ENCODE data around the gene NT5C1B. TPM values are rescaled to one million over a fixed set of nuclear protein-coding genes. Genes with fewer than 3 reads are reported as not detected.
"Not testable (repeated sequence)": the region's sequence is repeated elsewhere in the genome, so short reads cannot be mapped to it uniquely, and the experiment has no call there.

The NT5C1B gene
- total RNA-seq: not detected

DNA sequence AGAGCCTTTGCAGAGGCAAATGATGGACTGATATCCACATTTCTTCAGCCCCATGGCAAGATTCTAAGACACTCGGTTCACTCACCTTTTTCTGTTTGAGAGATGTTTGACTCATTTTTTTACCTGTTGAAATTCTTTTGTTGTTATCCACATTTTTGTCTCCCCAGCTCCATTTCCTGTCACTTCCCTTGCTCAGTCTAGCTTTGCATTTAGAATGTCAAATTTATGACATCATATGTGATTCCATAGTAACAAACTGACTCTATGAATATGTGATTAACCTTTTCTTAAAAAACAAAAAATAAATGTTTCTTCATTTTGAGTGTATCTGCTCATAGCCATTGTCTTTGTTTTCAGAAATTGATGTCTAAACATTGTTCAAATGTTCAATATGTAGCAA, at the start of gene NT5C1B:
NT5C1B (minus strand) TSS at position 216 of the 400 bp plus-strand sequence; CDS start at position 115, 101 bp downstream.
- DNase-seq: no peak

DNA sequence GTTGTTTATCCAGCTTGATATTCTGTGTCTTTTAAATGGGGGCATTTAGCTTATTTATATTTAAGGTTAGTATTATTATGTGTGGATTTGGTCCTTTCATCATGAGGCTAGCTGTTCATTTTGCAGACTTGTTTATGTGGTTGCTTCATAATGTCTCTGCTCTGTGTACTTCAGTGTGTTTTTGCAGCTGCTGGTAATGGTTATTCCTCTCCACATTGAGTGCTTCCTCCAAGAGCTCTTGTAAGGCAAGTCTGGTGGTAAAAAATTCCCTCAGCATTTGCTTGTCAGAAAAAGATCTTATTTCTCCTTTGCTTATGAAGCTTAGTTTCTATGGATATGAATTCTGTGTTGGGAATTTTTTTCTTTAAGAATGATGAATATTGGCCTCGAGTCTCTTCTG, 47.8 kb upstream of the NT5C1B start:
- DNase-seq: no peak

DNA sequence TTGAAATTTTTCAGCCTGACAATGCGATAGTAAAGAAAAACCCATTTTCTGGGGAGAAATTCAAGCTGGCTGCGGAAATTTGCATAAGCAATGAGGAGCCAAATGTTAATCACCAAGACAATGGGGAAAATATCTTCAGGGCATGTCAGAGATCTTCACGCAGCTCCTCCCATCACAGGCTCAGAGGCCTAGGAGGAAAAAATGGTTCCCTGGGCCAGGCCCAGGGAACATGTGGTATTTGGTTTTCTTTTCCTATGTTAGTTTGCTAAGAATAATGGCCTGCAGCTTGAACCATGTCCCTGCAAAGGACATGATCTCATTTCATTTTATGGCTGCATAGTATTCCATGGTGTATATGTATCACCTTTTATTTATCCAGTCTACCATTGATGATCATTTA, 43.3 kb upstream of the NT5C1B start:
- DNase-seq: not testable (repeated sequence)

DNA sequence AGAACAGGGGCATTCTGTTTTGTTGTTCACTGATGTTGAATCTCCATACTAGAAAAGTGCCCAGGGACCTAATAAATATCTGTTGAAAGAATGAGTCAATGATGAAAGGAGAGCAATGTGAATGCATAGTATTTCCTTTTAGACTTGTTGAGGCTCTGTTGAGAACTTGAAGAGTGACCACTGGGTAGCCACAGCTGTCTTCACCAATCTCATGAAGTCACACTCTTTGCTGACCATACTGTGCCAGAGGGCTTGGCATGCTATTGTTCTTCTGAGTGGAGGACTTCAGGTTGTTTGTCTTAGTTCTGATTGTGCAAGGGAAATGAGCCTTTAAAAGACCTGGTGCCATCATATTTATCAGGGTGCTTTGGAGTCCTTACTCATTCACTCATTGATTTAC, 41.6 kb upstream of the NT5C1B start:
- no peak for DNase-seq

DNA sequence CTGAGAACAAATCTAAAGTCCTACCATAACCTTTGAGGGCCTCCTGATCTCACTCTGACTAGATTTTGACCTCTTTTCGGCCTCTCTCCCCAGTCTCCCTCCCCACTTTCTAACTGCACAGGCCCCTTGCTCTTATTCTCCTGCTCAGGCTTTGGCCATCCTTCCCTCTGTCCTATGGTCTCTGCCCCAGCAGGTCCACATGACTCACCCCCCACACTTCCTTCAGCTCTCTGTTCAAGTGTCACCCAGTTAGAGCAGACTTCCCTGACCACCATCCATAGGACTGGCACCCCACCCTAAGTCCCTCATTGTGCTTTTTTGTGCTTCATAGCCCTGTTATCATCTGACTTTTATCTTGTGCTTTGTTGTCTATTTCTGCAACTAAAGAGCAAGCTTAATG, 41.2 kb upstream of the NT5C1B start:
- DNase-seq: no peak

DNA sequence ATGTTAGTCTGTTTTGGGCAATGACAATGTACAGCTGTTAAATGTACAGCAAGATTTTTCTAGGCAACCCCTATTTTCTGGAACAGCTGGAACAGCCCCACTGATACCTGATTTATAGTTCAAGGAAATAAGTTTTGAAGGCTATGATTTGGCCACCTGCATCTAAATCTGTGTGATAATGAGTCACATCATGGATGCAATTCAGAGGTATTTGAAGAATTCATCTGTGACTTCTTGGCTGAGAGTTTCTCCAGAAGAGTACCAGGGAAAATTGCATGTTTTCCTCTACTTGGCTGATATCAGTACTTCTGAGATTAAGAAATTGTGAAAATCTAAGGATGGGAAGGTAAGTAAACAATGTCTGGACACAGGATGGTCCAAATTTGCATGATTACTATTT, 40.7 kb upstream of the NT5C1B start:
- DNase-seq: no peak

DNA sequence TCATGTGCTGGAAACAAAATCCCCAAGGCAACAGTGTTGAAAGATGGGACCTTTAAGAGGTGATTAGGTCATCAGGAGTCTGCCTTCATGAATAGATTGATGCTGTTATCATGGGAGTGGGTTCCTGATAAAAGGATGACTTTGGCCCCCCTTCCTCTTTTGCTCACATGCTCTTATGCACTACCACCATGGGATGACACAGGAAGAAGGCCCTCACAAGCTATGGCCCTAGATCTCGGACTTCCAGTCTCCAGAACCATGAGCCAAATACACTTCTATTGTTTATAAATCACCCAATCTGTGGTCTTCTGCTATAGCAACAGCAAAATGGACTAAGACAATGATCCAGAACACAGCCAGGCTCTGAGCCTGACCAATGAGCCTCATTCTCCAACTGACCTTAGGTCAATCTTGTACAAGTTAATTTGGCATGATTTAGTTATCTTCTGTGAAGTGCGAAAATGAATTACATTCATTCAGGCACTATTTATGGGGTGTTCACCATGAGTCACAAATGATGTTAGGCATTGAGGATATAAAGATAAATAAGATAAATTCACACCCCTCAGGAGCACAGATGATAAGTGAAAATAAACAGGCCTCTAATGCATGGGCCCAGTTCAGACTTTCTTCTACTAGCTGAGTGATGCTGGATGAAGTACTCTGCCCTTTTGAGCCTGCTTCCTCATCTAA, 37.7 kb upstream of the NT5C1B start:
- DNase-seq: no peak

DNA sequence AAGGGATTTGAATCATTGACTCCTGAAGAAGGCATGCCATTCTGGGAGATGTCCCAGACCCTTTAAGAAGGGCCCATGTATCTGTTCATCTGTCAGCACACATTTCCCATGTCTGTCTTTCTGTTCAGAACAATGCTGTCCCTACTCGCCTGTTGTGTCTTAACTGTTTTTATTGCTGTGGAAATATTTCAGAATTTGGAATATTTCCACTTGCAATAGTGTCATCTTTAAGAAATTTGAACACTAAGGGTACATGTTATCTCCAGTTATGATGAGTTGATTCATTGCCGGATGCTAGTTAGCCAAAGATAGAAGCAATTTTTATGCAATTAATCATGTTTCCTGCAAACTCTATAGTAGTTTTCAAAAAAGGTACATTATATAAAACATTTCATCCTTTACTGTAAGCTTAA, 36.9 kb upstream of the NT5C1B start:
- no peak for DNase-seq

DNA sequence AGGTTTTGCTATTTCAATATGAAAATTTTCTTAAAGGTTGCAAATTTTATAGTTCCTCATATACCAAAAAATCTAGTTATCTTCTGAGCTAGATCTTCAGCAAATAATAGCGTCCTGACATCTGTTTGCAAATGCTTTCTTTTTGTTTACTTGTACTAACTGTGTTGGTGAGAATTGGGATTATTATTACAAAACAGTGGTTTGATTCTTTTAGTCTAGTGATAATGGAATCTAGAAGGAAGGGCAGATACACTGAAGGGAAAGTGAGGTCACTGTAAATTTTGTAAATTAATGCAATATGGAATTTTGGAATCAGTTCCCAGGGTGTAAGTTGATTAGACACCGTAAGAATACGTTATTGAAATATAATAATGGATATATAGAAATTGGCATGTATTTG, 36.2 kb upstream of the NT5C1B start:
- no peak for DNase-seq

DNA sequence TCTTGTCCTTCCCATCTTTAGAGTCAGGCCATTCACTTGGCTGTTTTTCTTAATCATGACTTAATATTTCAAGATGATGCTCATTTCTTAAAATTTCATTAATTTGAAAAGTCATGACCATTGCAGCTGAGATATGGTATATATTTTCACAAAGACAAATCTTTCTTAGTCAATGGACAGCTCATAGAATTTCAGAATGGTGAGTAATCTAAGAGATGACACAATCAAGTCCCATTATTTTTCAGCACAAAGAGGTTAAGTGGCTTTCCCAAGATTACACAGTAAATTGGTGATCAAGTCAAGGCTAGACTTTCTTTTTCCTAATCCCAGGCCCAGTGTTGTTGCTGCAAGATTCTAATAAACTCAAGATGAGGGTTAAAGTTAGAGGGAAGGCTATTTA, 34.4 kb upstream of the NT5C1B start:
- DNase-seq: no peak

DNA sequence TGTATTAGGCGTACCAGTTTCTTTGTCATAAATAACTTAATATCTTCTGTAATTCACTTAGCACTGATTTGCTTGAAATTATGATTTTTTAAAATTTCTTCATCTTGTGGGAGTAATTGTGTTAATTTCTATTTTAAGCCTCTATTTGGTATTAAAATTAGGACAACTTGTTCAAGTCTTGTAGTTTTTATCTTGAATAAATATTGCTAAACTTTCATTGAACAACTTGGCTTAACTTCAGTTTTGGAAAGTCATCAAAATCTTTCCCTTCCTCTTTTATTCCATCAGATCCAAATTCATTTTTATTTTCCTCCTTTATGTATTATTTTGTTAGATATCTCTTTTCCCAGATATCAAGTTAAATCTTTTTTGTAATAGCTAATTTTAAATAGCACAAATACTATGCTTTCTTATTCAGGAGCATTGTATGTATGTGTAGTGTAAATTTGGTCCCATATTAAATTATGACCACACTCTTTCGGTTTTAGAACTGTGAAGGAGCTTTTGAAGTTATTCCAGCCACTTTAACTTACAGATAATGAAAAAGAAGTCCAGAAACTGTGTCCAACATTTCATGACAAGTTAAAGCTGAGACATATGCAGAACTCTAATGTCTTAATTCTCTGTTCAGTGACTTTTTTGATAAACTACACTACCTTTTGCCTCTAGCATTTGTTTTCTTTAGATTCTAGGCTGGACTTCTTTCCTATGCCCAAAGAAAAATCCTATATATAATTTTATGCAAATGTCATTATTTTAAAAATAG, 31.7 kb upstream of the NT5C1B start:
- DNase-seq: no peak

DNA sequence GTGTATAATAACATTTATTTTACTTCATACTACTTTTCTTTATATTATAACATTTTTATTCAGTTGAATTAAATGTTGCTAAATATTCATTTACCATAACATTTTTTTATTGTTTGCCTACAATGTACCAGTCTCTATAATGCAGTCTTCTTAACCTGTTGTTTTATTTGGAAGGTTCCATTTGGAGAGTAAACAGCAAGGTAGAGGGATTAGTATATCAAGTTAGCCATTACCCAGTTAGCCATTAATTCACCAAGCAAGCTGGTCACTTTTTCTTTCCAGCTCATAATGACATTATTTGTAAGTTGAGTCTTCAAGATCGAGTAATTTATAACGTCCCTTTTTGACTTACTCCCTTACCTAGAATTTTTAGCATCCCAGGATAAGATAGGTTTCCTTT, 29.7 kb upstream of the NT5C1B start:
- DNase-seq: no peak

DNA sequence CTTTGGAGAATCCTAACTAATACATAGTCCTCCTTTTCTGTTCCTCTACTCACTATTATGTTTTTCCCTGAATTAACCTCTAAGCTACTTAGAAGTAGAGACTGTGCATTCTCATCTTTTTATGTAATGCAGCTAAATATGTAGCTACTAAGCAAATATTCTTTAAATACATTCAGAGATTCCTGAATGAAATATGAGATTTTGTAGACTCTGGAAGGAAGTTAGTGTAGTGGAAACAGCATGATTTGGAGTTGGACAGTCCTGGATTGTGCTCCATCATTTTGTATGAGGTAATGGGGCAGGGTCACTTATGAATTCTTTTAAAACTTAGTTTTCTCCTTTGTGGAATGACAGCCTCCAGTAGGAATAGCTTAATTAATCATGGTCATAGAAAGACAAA, 24.7 kb upstream of the NT5C1B start:
- no peak for DNase-seq

DNA sequence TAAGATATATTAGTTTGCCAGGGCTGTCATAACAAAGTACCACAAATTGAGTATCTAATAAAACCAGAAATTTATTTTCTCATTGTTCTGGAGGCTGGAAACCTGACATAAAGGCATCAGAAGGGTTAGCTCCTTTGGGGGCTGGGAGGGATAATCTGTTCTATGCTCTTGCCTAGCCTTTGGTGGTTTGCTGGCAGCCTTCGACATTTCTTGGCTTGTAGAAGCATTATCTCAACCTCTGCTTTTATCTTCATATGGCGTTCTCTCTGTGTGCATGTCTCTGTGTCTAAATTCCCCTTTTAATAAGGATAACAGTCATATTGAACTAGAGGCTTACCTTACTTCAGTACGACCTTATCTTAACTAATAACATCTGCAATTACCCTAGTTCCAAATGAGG, 22.8 kb upstream of the NT5C1B start:
- no peak for DNase-seq

DNA sequence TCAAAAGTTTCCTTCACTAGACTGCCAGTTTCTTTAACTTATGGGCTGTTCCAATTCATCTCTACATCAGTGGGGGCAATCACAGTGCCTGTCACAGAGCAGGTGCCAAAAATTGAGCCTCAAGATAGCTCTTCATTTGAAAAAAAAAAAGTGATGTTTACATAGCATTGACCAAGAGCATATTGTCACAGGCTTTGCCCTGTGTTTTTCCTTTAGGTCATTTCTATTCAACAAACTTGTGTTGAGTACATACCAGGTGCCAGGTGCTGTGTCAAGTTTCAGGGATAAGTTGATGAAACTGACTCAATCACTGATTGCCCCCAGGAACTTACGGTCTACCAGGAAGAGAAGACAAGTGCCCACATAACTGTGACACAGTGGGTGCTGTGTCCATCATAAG, 22.2 kb upstream of the NT5C1B start:
- DNase-seq: no peak

DNA sequence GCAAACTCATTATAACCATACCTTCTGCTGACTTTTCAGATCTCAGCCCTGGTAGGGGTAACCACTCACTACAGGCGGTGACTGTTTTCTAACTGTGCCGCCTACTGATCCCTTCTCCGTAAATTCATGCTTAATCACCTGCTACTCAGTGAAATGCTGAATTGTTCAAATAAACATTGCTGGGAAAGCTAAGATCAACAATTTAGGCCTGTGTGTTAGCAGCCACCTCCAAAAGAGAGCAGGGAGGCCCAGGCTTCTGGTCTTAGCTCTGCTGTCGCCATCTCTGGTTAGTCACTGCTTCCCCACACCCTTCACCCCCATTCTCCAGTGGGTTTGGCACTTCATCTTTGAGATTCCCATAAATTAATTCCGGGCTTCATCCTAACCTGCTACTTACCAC, 21.8 kb upstream of the NT5C1B start:
- no peak for DNase-seq

DNA sequence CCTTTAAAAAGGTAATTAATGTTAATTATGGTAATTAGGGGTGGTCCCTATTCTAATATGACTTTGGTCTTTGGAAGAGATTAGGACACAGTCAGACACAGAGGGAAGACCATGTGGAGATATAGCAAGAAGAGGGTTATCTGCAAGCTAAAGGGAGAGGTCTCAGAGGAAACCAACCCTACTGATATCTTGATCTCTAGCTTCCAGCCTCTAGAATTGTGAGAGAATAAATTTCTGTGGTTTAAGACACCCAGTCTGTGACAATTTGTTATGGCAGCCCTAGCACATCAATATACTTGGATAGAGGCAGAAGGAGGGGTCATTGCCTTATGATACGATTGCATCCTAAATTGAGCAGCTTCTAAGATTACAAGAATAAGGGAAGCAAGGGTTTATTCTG, 21.3 kb upstream of the NT5C1B start:
- DNase-seq: no peak

DNA sequence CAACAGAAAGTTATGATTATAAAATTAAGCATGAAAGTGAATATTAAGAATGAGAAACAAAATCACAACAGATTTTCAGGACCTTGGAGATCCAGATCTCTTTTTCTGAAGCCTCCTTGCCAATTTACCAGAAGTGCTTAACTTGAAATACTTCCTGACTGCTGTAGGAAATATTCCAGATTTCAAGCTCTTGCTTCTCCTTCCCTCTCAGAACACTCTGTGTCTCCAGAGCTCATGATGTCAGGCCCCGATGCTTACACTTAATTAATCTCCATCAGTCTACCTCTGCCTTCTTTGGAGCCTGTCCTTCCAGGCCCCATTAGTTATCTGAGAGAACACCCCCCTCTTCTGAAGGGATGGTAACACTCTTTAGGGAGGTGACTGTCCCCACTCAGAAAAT, 20.7 kb upstream of the NT5C1B start:
- no peak for DNase-seq

DNA sequence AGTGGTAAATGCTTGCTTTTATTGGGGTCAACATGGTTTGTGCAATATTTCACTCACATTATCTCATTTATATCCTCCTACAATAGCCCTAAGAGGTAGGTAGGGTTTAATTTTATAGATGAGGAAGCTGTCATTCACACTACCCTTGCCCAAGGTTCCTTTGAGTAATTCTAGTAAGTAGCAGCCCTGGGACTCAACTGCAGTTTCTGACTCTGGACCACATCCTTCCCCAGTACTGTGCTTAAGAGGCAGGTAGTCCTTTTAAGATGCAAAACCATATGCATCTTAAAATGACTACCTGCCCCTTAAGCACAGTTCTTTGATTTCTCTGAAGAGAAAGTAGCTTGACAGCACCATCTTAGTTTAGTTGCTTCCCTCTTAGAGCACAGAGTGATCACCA, 15.7 kb upstream of the NT5C1B start:
- no peak for DNase-seq

DNA sequence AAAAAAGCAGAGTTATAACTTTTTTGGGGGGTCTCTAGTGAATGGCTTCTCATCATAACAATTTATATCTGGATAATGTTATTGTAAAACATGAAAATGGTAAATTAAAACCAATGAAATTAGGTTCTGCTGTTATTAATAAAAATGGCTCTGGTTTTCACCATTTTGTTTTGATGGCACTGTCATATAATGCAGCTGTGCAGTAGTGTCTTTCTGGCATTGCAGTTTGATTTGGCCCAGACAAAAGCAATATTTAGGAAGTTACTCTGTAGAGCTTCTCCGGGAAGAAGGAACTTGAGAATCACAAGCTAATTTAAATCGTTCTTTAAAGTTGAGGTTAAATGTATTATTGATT, 15.1 kb upstream of the NT5C1B start:
- DNase-seq: no peak

DNA sequence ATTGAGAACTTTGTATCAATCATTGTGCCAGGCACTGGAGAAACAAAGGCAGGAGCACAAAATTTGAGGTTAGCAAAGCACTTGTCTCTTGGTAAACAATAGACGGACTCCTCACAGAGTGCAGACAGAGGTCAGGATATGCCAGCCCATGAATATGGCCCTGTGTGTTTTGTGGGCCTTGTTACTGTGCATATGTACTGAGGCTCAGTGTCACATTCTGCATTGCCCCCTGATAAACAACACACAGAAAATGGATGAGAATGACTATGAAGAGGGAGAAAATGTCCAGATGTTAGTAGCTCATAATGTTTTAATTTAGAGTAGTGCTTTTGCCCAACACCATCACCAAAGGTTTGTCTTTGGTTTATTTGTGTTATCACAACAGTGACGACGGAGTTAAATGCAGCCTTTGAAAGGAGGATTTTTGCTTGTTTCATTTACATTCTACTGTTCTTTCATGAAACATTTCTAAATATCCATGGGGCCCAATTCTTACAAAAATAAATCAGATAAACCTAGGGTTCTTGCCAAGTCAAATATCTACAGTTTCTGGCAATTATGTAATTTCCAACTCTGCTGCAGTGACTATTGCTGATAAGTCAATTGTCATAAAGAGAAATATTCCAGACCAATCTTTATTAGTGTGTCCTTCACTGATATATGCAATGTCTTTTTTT, 14.6 kb upstream of the NT5C1B start:
- no peak for DNase-seq

DNA sequence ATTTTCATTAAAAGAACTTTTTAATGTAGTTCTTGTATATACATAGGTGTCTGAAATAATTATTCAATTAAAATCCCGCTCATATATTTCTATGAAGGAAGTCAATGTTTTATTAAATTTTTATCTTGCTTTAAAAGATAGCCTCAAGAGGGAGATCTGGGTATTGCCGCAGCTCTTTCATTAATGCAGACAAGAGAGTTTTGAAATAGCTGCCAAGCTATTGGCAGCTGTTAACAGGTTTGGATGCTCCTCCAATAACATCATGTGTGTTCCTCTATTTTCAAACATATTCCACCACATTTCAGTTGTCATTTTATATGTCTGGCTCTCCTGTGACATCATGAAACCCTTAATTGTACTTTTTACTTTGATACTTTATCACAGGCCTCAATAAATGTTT, 12.9 kb upstream of the NT5C1B start:
- no peak for DNase-seq

DNA sequence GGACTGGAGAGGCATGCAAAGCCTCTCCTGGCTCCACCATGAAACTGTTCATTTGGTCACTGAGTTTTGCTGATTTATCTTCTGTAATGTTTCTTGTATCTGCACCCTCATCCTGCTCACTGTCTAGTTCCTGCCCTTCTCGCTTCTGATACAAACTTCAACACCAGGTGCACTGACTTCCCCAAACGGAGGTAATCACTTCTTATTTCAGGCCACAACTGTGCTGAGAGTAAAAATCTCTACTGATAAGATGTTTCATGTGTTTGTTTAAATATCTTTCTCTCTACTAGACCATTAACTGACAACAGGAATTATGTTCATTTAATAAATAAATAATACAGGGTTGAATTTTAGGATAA, 10.9 kb upstream of the NT5C1B start:
- no peak for DNase-seq

Data from occipital lobe (tissue), 2 donors.